Ovary (tissue), 9 donors: Measurements from ENCODE around the gene IFI27L2. TPM values are rescaled to one million over a fixed set of nuclear protein-coding genes. Genes with fewer than 3 reads are reported as not detected.

ENCODE experiments used
- DNase-seq, 5 donors: peaks; one replicate each; pipeline ENCODE4 v3.0.0-alpha.2; 2019 to 2020
- H3K27ac ChIP-seq, 2 donors: fragments of 200-600 bp; one replicate each; pipeline versions ENCODE4 v1.5.1 to v1.8.0; 2019 to 2022
- H3K27me3 ChIP-seq: fragments of 200-600 bp; one replicate; pipeline ENCODE4 v1.8.0; 2022
- H3K36me3 ChIP-seq: fragments of 200-600 bp; sonication (generic); one replicate; pipeline ENCODE4 v1.5.1; 2019
- H3K4me1 ChIP-seq: one replicate; pipeline ENCODE4 v1.8.1; 2013; ENCODE audit warnings: mild to moderate bottlenecking, moderate library complexity; ENCODE audit not compliant: insufficient read depth
- H3K4me3 ChIP-seq: fragments of 200-600 bp; sonication (generic); one replicate; pipeline ENCODE4 v1.5.1; 2017
- H3K9me3 ChIP-seq, 2 donors: fragments of 200-600 bp in 1 of 2; sonication (generic) in 1 of 2; one replicate each; pipeline versions ENCODE4 v1.5.1 to v1.8.1; 2013 to 2019; ENCODE audit warnings: mild to moderate bottlenecking in 1 of 2, moderate library complexity in 1 of 2
- CTCF ChIP-seq, 3 donors: fragments of 450-650 bp in 2 of 3; fragments of 200-600 bp in 1 of 3; IDR thresholded peaks; one replicate each; pipeline versions ENCODE4 v1.5.1 to v1.8.0; 2016 to 2022; ENCODE audit warnings: antibody characterized with exemption in 3 of 3, mild to moderate bottlenecking in 1 of 3
- EP300 ChIP-seq: sonication (generic); formaldehyde crosslinking; IDR thresholded peaks from one replicate; pipeline ENCODE4 v1.6.1; 2017; ENCODE audit warnings: antibody characterized with exemption
- POLR2A ChIP-seq: fragments of 450-650 bp; IDR thresholded peaks from one replicate; pipeline ENCODE4 v1.6.1; 2017; ENCODE audit warnings: antibody characterized with exemption, mild to moderate bottlenecking, moderate library complexity
- WGBS, 3 donors: extraction: QIAGEN DNeasy Blood & Tissue Kit in 1 of 3; methylation state at CpG; one replicate each; pipeline versions ENCODE4 v1.1.5 to v1.1.7; 2013 to 2017; 5-methylcytosine and 5-hydroxymethylcytosine counted together
- intact Hi-C, 4 donors: fragments of 100-400 bp; cut with DNase I; formaldehyde crosslinking; loops; one replicate each; pipeline versions ENCODE4 v1.11.0 to v1.15.1; 2022 to 2023
- polyA plus RNA-seq, 2 donors: library from polyadenylated mRNA; stranded (reverse); fragments of 200-250 nt in 1 of 2; fragments of 350-450 nt in 1 of 2; fragmentation: Illumina TruSeq in 1 of 2; extraction: RNeasy Lipid Tissue Mini Kit (QIAGEN cat#74804) in 1 of 2; gene quantifications; one replicate each; pipeline ENCODE4 v1.2.3, GENCODE V29; 2013 to 2014
- total RNA-seq, 7 donors: library from RNA; depleted of rRNA in 2 of 7; stranded (reverse); fragments of >200 nt in 2 of 7; fragmentation: NEBNext Ultra II Directional in 3 of 7; extraction: Animal tissue kit (Norgen Biotek cat#: 25700) in 3 of 7; gene quantifications; one replicate each; pipeline versions ENCODE4 v1.1.0 to v1.2.4, GENCODE V29; 2016 to 2023
- donor health status: DM: no; HTN: no; CAD: no; lungs with moderate emphysema.
- donor health status: DM: no; HTN: no; CAD: no.
- donor health status: Bipolar disorder and iron deficiency.
- donor health status: DM: yes; HTN: yes; CAD: no.
- donor health status: DM: no; HTN: no; CAD: no.
- donor health status: DM: yes; HTN: yes; CAD: no.

IFI27L2 gene
- total and polyA plus RNA-seq, 9 donors, result 37.8 to 145 (median 88.5) TPM

GRCh38 chr14:94111276-94112095 is 17.9 kb downstream of the IFI27L2 start:
- intact Hi-C loops, result no loop called here
- peak in 2 of 5 donors; percentile 26 to 36 for DNase-seq
- WGBS, 3 donors, result 61 to 74% (median 72%) methylated on average over 16 to 20 of the region's 20 CpGs

GRCh38 chr14:94110552-94111181 is 18.7 kb downstream of the IFI27L2 start, which contains the start of gene IFI27:
IFI27 (plus strand) TSS chr14:94110736.
- Histone ChIP-seq H3K9me3 (no peaks in the 10 kb centered on the region), H3K27me3 (no peaks in the 10 kb centered on the region), H3K27ac (peak within 1 kb of the TSS; percentile 70 to 79), H3K4me1 (peaks cover 10% of the 10 kb centered on the region), H3K36me3 (no peaks in the 10 kb centered on the region), H3K4me3 (peak within 1 kb of the TSS; percentile 17)
- intact Hi-C loops, result no loop called here
- peak; percentile 38 to 71 (median 53) for DNase-seq
- WGBS, 3 donors, result 50 to 52% (median 51%) methylated on average over 14 of the region's 14 CpGs
- TF ChIP-seq CTCF (IDR thresholded peaks at IDR 0.05) (no peak), POLR2A (peak; percentile 34)

More at GRCh38 chr14:94111276-94112095, 17.9 kb downstream of the IFI27L2 start:
- Histone ChIP-seq H3K4me1 (peaks cover 10% of the 10 kb centered on the region), H3K27me3 (no peaks in the 10 kb centered on the region), H3K9me3 (no peaks in the 10 kb centered on the region), H3K4me3 (peak overlapping the region; percentile 17), H3K36me3 (no peaks in the 10 kb centered on the region), H3K27ac (peak overlapping the region; percentile 38 to 70)
- no peak for TF ChIP-seq CTCF (IDR thresholded peaks at IDR 0.05)

GRCh38 chr14:94109915-94110250 is 19.5 kb downstream of the IFI27L2 start:
- Histone ChIP-seq H3K27ac (peak overlapping the region; percentile 70 to 79), H3K9me3 (no peaks in the 10 kb centered on the region), H3K27me3 (no peaks in the 10 kb centered on the region), H3K36me3 (no peaks in the 10 kb centered on the region), H3K4me1 (peaks cover 10% of the 10 kb centered on the region), H3K4me3 (no peak overlapping the region)
- no peak for DNase-seq
- WGBS, 3 donors, result 88 to 95% (median 88%) methylated on average over 2 of the region's 2 CpGs
- TF ChIP-seq EP300, result no peak
- no peak for TF ChIP-seq POLR2A
- TF ChIP-seq CTCF (IDR thresholded peaks at IDR 0.05), result no peak
- intact Hi-C loops, result no loop called here

GRCh38 chr14:94104731-94105130 is 24.7 kb downstream of the IFI27L2 start:
- intact Hi-C loops, result no loop called here
- Histone ChIP-seq H3K27me3 (no peaks in the 10 kb centered on the region), H3K27ac (no peak overlapping the region), H3K4me1 (peaks cover 4% of the 10 kb centered on the region), H3K9me3 (no peaks in the 10 kb centered on the region), H3K4me3 (no peak overlapping the region), H3K36me3 (no peaks in the 10 kb centered on the region)
- DNase-seq, result no peak
- 53 to 70% (median 66%) methylated on average over 10 of the region's 10 CpGs for WGBS, 3 donors
- TF ChIP-seq POLR2A, result no peak
- no peak for TF ChIP-seq CTCF (IDR thresholded peaks at IDR 0.05)
- no peak for TF ChIP-seq EP300
